MM.1S (cell line): ENCODE measurements around the gene NCK1.
A peak's percentile ranks its signal among the peaks of the same experiment; 100 is the strongest.

Experiments
- DNase-seq: peaks from one replicate; pipeline ENCODE4 v3.0.0-alpha.2; 2015
- H2AFZ ChIP-seq: fragments of 300-600 bp; sonication (generic); 2 replicates; pipeline ENCODE4 v1.6.0; 2016; ENCODE audit warnings: antibody characterized with exemption, low read length
- H3F3A ChIP-seq: fragments of 300-600 bp; sonication (generic); 2 replicates; pipeline ENCODE4 v1.6.1; 2016; ENCODE audit warnings: mild to moderate bottlenecking, antibody characterized with exemption, low read length, moderate library complexity, mixed read lengths; ENCODE audit not compliant: insufficient read depth
- H3K27ac ChIP-seq: fragments of 300-600 bp; sonication (generic); 2 replicates; pipeline ENCODE4 v1.5.1; 2016; ENCODE audit warnings: mild to moderate bottlenecking, low read length
- H3K27me3 ChIP-seq: fragments of 300-600 bp; sonication (generic); replicated peaks from 2 replicates; pipeline ENCODE4 v1.6.0; 2016; ENCODE audit warnings: low read length; ENCODE audit not compliant: insufficient read depth
- H3K36me3 ChIP-seq: fragments of 300-600 bp; sonication (generic); replicated peaks from 2 replicates; pipeline ENCODE4 v1.6.1; 2016; ENCODE audit warnings: mild to moderate bottlenecking, low read length, mixed read lengths; ENCODE audit not compliant: insufficient read depth
- H3K4me1 ChIP-seq: fragments of 300-600 bp; sonication (generic); 2 replicates; pipeline ENCODE4 v1.6.1; 2016; ENCODE audit warnings: low read length, mixed read lengths
- H3K4me2 ChIP-seq: fragments of 300-600 bp; sonication (generic); 2 replicates; pipeline ENCODE4 v1.6.0; 2016; ENCODE audit warnings: low read depth, low read length
- H3K4me3 ChIP-seq: fragments of 300-600 bp; sonication (generic); 2 replicates; pipeline ENCODE4 v1.5.1; 2016; ENCODE audit warnings: low read length, mixed read lengths
- H3K79me2 ChIP-seq: fragments of 300-600 bp; sonication (generic); 2 replicates; pipeline ENCODE4 v1.6.1; 2016; ENCODE audit warnings: mixed run types, low read length, mixed read lengths
- H3K9ac ChIP-seq: fragments of 300-600 bp; sonication (generic); 2 replicates; pipeline ENCODE4 v1.6.1; 2016; ENCODE audit warnings: low read length, mixed read lengths
- H3K9me2 ChIP-seq: fragments of 300-600 bp; sonication (generic); replicated peaks from 2 replicates; pipeline ENCODE4 v1.6.1; 2016; ENCODE audit warnings: mild to moderate bottlenecking, low read length, mixed read lengths; ENCODE audit not compliant: insufficient read depth
- H3K9me3 ChIP-seq: fragments of 300-600 bp; sonication (generic); replicated peaks from 2 replicates; pipeline ENCODE4 v1.6.1; 2016; ENCODE audit warnings: mild to moderate bottlenecking, low read length, mixed read lengths; ENCODE audit not compliant: insufficient read depth
- H4K20me1 ChIP-seq: fragments of 300-600 bp; sonication (generic); 2 replicates; pipeline ENCODE4 v1.6.1; 2016; ENCODE audit warnings: mild to moderate bottlenecking, low read length, moderate library complexity, mixed read lengths; ENCODE audit not compliant: insufficient read depth
- EZH2 ChIP-seq: fragments of 300-600 bp; sonication (generic); optimal IDR thresholded peaks from 2 replicates; pipeline ENCODE3; 2017; ENCODE audit warnings: low read depth, mild to moderate bottlenecking, antibody characterized with exemption, low read length, mixed read lengths
- EZH2phosphoT487 ChIP-seq: fragments of 300-600 bp; sonication (generic); IDR thresholded peaks from 2 replicates; pipeline ENCODE4 v1.6.1; 2018; ENCODE audit warnings: antibody characterized with exemption, low read length
- TF ChIP-seq, protein P1 (sequence below): fragments of 300-600 bp; sonication (generic); IDR thresholded peaks from 2 replicates; pipeline ENCODE4 v1.5.1; 2016; ENCODE audit warnings: antibody characterized with exemption, low read length, mixed read lengths

Gene NCK1

DNA sequence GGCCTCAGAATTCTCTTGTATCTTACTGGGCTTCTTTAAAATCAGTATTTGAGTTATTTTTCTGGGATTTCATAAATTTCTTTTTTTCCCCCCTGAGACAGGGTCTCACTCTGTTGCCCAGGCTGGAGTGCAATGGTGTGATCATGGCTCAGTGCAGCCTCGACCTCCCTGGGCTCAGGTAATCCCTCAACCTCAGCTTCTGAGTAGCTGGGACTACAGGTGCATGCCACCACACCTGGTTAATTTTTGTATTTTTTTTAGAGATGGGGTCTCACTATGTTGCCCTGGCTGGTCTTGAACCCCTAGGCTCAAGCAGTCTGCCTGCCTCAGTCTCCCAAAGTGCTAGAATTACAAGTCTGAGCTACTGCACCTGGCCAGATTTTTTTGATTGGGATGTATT is 43.5 kb downstream of the NCK1 start:
- H3K4me1 ChIP-seq: peaks cover 14% of the 10 kb centered on the region
- TF ChIP-seq EZH2phosphoT487: no peak
- no peak for TF ChIP-seq EZH2
- TF ChIP-seq, protein P1, sequence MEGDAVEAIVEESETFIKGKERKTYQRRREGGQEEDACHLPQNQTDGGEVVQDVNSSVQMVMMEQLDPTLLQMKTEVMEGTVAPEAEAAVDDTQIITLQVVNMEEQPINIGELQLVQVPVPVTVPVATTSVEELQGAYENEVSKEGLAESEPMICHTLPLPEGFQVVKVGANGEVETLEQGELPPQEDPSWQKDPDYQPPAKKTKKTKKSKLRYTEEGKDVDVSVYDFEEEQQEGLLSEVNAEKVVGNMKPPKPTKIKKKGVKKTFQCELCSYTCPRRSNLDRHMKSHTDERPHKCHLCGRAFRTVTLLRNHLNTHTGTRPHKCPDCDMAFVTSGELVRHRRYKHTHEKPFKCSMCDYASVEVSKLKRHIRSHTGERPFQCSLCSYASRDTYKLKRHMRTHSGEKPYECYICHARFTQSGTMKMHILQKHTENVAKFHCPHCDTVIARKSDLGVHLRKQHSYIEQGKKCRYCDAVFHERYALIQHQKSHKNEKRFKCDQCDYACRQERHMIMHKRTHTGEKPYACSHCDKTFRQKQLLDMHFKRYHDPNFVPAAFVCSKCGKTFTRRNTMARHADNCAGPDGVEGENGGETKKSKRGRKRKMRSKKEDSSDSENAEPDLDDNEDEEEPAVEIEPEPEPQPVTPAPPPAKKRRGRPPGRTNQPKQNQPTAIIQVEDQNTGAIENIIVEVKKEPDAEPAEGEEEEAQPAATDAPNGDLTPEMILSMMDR: no peak
- H3K4me2 ChIP-seq: no peak overlapping the region
- no peak overlapping the region for H2AFZ ChIP-seq
- no peak overlapping the region for H3K27ac ChIP-seq
- no peak for DNase-seq
- H3K4me3 ChIP-seq: no peak overlapping the region
- H3K9ac ChIP-seq: no peak overlapping the region
- no peaks in the 10 kb centered on the region for H3K27me3 ChIP-seq
- peaks cover 99% of the 10 kb centered on the region for H3K79me2 ChIP-seq
- no peaks in the 10 kb centered on the region for H4K20me1 ChIP-seq
- no peaks in the 10 kb centered on the region for H3K36me3 ChIP-seq
- H3K9me3 ChIP-seq: no peaks in the 10 kb centered on the region
- peaks cover 12% of the 10 kb centered on the region for H3F3A ChIP-seq
- H3K9me2 ChIP-seq: no peaks in the 10 kb centered on the region

DNA sequence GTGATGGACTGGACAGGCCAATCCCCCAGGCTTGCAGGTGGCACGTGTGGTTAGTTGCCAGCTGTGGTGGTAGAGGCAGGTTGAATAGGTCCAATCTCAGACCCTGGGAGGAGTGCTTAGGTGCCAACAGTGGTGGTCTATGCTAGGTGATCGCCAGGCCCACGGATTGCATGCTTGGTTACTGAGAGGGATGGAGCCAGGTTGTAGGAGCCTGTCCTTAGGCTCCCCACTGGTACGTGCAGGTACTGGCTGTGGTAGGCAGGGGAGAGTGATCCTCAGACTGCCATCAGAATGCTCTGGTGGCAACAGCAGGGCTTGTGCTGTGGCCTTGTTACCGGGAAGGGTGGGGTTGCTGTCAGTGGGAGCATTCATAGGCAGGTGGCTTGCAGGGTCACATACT is 44.7 kb downstream of the NCK1 start:
- no peak for DNase-seq
- Histone ChIP-seq H3K79me2 (peaks cover 99% of the 10 kb centered on the region), H3K36me3 (no peaks in the 10 kb centered on the region), H3K4me2 (no peak overlapping the region), H3K4me3 (no peak overlapping the region), H3K27ac (no peak overlapping the region), H4K20me1 (no peaks in the 10 kb centered on the region), H2AFZ (no peak overlapping the region), H3K9me2 (no peaks in the 10 kb centered on the region), H3K4me1 (peaks cover 14% of the 10 kb centered on the region), H3K27me3 (no peaks in the 10 kb centered on the region), H3K9me3 (no peaks in the 10 kb centered on the region), H3K9ac (no peak overlapping the region), H3F3A (peaks cover 12% of the 10 kb centered on the region)
- no peak for TF ChIP-seq EZH2phosphoT487
- TF ChIP-seq EZH2: no peak
- TF ChIP-seq, protein P1: no peak

DNA sequence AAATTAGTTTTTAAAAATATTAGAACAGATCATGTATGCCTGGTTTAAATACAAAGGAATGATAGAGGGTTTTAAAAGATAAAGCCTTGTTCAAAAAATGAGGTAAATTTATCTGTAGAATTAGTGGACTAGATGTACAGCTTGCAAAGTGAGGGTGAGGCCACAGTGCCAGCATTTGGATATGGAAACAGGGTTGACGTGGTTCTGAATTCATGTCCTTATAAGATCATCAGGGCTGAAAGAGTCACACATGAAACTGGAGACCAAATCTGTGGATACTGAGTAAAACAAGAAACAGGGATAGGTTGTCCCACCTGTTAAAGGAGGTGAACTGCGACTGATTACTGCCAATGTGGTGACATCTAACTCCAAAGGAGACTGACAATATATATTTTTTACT is 46.3 kb downstream of the NCK1 start:
- Histone ChIP-seq H3K4me1 (peaks cover 14% of the 10 kb centered on the region), H3K4me2 (peak overlapping the region; percentile 56; the same call in 1 of the 2 replicates), H3K9ac (no peak overlapping the region), H3F3A (peaks cover 12% of the 10 kb centered on the region), H3K9me2 (no peaks in the 10 kb centered on the region), H4K20me1 (no peaks in the 10 kb centered on the region), H3K36me3 (no peaks in the 10 kb centered on the region), H3K79me2 (peaks cover 99% of the 10 kb centered on the region), H3K27me3 (no peaks in the 10 kb centered on the region), H3K4me3 (0 out of 2 replicates have a peak overlapping the region, but pooled peaks have one; percentile 5), H3K9me3 (no peaks in the 10 kb centered on the region), H3K27ac (no peak overlapping the region), H2AFZ (no peak overlapping the region)
- no peak for DNase-seq
- TF ChIP-seq EZH2phosphoT487 (no peak), EZH2 (no peak)
- TF ChIP-seq, protein P1: no peak
